A673 (cell line): ENCODE results near the gene AGAP5.
"Not testable (repeated sequence)": the region's sequence is repeated elsewhere in the genome, so short reads cannot be mapped to it uniquely, and the experiment has no call there.

Experiments used
- CTCF ChIP-seq: fragments of 300-800, 200-600 bp; sonication (generic); conservative IDR thresholded peaks from 2 replicates; pipeline ENCODE4 v1.5.1; 2017; ENCODE audit warnings: low read depth, mild to moderate bottlenecking, antibody characterized with exemption, low read length, moderate library complexity, mixed read lengths
- EZH2 ChIP-seq: fragments of 200-600 bp; sonication (generic); IDR thresholded peaks from 2 replicates; pipeline ENCODE4 v1.6.1; 2017; ENCODE audit warnings: borderline replicate concordance, low read depth, mild to moderate bottlenecking, mixed read lengths, antibody characterized with exemption, low read length; ENCODE audit not compliant: poor library complexity, severe bottlenecking

DNA sequence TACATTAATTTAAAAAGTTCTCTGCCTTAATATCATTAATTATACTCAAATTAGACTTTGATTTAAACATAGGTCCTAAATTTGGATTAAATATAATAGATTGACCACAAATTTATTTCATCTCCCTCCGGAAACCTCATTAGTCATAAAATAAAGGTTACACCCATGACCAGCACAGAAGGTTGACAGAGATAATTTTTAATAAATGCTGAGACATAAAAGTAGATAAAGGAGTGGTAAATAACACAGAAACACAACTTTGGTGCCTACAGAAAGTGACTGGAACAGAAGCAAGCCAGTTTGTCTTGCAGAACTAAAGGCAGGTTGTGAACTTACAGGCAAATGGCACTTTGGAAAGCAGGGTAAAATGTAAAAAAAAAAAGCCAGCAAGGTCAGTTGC, 10.3 kb downstream of the AGAP5 start:
- TF ChIP-seq CTCF, EZH2: not testable (repeated sequence)
